GM12875 (cell line): Measurements from ENCODE around the gene IFI27L1.
A peak's percentile ranks its signal among the peaks of the same experiment; 100 is the strongest.

ENCODE experiments used
- H3K4me3 ChIP-seq: one replicate; pipeline ENCODE4 v1.5.1; 2011; ENCODE audit warnings: low read depth, low read length, control low read depth
- CTCF ChIP-seq: IDR thresholded peaks from 2 replicates; pipeline ENCODE4 v1.5.1; 2011; ENCODE audit warnings: low read depth, mild to moderate bottlenecking, control low read depth, inconsistent platforms, low read length, moderate library complexity, borderline replicate concordance; ENCODE audit not compliant: insufficient read depth

Gene IFI27L1

GRCh38 chr14:94080621-94081385, at the start of gene IFI27L1, which contains the start of gene DDX24:
Gene IFI27L1, plus strand, starts transcription at chr14:94081310. Its CDS starts 15,628 bp downstream, at chr14:94096938.
Gene DDX24, minus strand, starts transcription at chr14:94081202. Its CDS starts 1,460 bp downstream, at chr14:94079742.
- no peak for TF ChIP-seq CTCF
- H3K4me3 ChIP-seq = peak within 1 kb of the TSS; percentile 97

- H3K4me3 ChIP-seq = no peak overlapping the region
- TF ChIP-seq CTCF = no peak
Observed at GRCh38 chr14:94031883-94032279, 49.2 kb upstream of the IFI27L1 start.

GRCh38 chr14:94034886-94035285, 46.2 kb upstream of the IFI27L1 start:
- no peak for TF ChIP-seq CTCF
- H3K4me3 ChIP-seq = no peak overlapping the region

- no peak overlapping the region for H3K4me3 ChIP-seq
- peak; percentile 90 for TF ChIP-seq CTCF
Observed at GRCh38 chr14:94036313-94037167, 44.6 kb upstream of the IFI27L1 start.

- no peak for TF ChIP-seq CTCF
- no peak overlapping the region for H3K4me3 ChIP-seq
Observed at GRCh38 chr14:94037954-94038353, 43.2 kb upstream of the IFI27L1 start.

GRCh38 chr14:94038510-94038909, 42.6 kb upstream of the IFI27L1 start:
- no peak overlapping the region for H3K4me3 ChIP-seq
- no peak for TF ChIP-seq CTCF
